ENCODE results near the gene PHF24. TPM values are rescaled to one million over a fixed set of nuclear protein-coding genes. Genes with fewer than 3 reads are reported as not detected.

Gene PHF24
- total RNA-seq, 4 donors from 2014 or later, result 0.16 to 0.27 TPM; not detected in 2

DNA sequence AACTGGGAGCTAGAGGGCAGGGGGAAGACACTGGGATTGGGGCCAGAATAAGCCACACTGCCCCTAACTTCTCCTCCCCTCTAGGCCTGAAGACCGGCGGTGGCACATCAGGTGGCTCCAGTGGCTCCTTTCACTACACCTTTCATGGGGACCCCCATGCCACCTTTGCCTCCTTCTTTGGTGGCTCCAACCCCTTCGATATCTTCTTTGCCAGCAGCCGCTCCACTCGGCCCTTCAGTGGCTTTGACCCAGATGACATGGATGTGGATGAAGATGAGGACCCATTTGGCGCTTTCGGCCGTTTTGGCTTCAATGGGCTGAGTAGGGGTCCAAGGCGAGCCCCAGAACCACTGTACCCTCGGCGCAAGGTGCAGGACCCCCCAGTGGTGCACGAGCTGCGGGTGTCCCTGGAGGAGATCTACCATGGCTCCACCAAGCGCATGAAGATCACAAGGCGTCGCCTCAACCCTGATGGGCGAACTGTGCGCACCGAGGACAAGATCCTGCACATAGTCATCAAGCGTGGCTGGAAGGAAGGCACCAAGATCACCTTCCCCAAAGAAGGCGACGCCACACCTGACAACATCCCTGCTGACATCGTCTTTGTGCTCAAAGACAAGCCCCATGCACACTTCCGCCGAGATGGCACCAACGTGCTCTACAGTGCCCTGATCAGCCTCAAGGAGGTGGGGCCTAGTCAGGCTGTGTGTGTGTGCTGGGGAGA, 38.3 kb downstream of the PHF24 start:
- no peak for TF ChIP-seq POLR2A (IDR thresholded peaks at IDR 0.05)
- peak in 1 of 3 donors; percentile 19 for TF ChIP-seq POLR2AphosphoS5 (IDR thresholded peaks at IDR 0.05)
- Histone ChIP-seq H3K9me3 (no peaks in the 10 kb centered on the region), H3K4me1 (peaks cover 18 to 44% (median 32%) of the 10 kb centered on the region in 4 donors), H3K4me3 (no peak overlapping the region), H3K27ac (peak overlapping the region; percentile 90 to 96 (median 94)), H3K27me3 (no peaks in the 10 kb centered on the region), H3K36me3 (no peaks in the 10 kb centered on the region)
- DNase-seq, result no peak
- 91 to 96% methylated on average over 8 to 26 of the region's 26 CpGs for WGBS, 2 donors (ENCODE audit: low coverage in 1 of 2)
- in situ Hi-C loops (cut with MboI; ENCODE audit: low pct_ligation_motif_present in 1 of 4, low pct_unique_long_range_greater_than_20kb in 1 of 4, low sequenced_read_pairs in 3 of 4), result loop anchor here in 2 of 4 donors (25.0 kb wide), 2 partner anchors 109 to 691 kb away; partner anchors contain the start of gene TPM2 (in 1 of the 2)
- intact Hi-C loops (cut with DNase I; ENCODE audit: low total_unique reads), result no loop called here

DNA sequence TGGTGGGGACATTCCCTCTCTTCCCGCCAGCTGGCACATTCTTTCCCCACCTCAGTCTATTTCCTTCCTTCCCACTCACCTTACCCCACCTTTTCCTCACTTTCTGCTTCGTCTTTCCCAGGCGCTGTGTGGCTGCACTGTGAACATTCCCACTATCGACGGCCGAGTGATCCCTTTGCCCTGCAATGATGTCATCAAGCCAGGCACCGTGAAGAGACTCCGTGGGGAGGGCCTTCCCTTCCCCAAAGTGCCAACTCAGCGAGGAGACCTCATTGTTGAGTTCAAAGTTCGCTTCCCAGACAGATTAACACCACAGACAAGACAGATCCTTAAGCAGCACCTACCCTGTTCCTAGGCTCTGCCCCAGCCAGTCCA, 38.8 kb downstream of the PHF24 start:
- Histone ChIP-seq H3K4me1 (peaks cover 16 to 40% (median 29%) of the 10 kb centered on the region in 4 donors), H3K4me3 (no peak overlapping the region), H3K27ac (peak overlapping the region in 2 of 4 donors; percentile 90 to 94), H3K27me3 (no peaks in the 10 kb centered on the region), H3K9me3 (no peaks in the 10 kb centered on the region), H3K36me3 (no peaks in the 10 kb centered on the region)
- TF ChIP-seq POLR2AphosphoS5 (IDR thresholded peaks at IDR 0.05) (no peak), CTCF (IDR thresholded peaks at IDR 0.05) (no peak), EP300 (IDR thresholded peaks at IDR 0.05; ENCODE audit: low read depth) (no peak), POLR2A (IDR thresholded peaks at IDR 0.05) (no peak)
- no peak for DNase-seq
- in situ Hi-C loops (cut with MboI; ENCODE audit: low pct_ligation_motif_present in 1 of 4, low pct_unique_long_range_greater_than_20kb in 1 of 4, low sequenced_read_pairs in 3 of 4) (loop anchor here in 2 of 4 donors (25.0 kb wide), 2 partner anchors 110 to 690 kb away; partner anchors contain the start of gene TPM2 (in 1 of the 2)), intact Hi-C loops (cut with DNase I; ENCODE audit: low total_unique reads) (no loop called here)
- WGBS, 2 donors (ENCODE audit: low coverage in 1 of 2), result 71 to 92% methylated on average over 2 to 10 of the region's 10 CpGs

- no peaks in the 10 kb centered on the region for H3K27me3 ChIP-seq
- intact Hi-C loops (cut with DNase I; ENCODE audit: low total_unique reads), result no loop called here
- TF ChIP-seq EP300 (IDR thresholded peaks at IDR 0.05; ENCODE audit: low read depth) (no peak), CTCF (IDR thresholded peaks at IDR 0.05) (no peak), POLR2AphosphoS5 (IDR thresholded peaks at IDR 0.05) (no peak), POLR2A (IDR thresholded peaks at IDR 0.05) (no peak)
- no peak for DNase-seq
- no peak overlapping the region for H3K4me3 ChIP-seq
- in situ Hi-C loops (cut with MboI; ENCODE audit: low pct_ligation_motif_present in 1 of 4, low pct_unique_long_range_greater_than_20kb in 1 of 4, low sequenced_read_pairs in 3 of 4), result loop anchor here in 2 of 4 donors (25.0 kb wide), 2 partner anchors 110 to 690 kb away; partner anchors contain the start of gene TPM2 (in 1 of the 2)
- H3K9me3 ChIP-seq, result no peaks in the 10 kb centered on the region
- no peaks in the 10 kb centered on the region for H3K36me3 ChIP-seq
- H3K27ac ChIP-seq, result peak overlapping the region in 3 of 4 donors; percentile 6 to 94 (median 90)
- peaks cover 11 to 36% (median 24%) of the 10 kb centered on the region in 4 donors for H3K4me1 ChIP-seq
Measured at GRCh38 chr9:34997379-34997781, 39.3 kb downstream of the PHF24 start.

GRCh38 chr9:34998266-34998665, 40.2 kb downstream of the PHF24 start:
- Histone ChIP-seq H3K27me3 (no peaks in the 10 kb centered on the region), H3K4me3 (no peak overlapping the region), H3K27ac (peak overlapping the region in 2 of 4 donors; percentile 49 to 94), H3K36me3 (no peaks in the 10 kb centered on the region), H3K9me3 (no peaks in the 10 kb centered on the region), H3K4me1 (peaks cover 2 to 28% (median 15%) of the 10 kb centered on the region in 4 donors)
- DNase-seq, result no peak
- 76 to 88% methylated on average over 1 to 3 of the region's 3 CpGs for WGBS, 2 donors (ENCODE audit: low coverage in 1 of 2)
- in situ Hi-C loops (cut with MboI; ENCODE audit: low pct_ligation_motif_present in 1 of 4, low pct_unique_long_range_greater_than_20kb in 1 of 4, low sequenced_read_pairs in 3 of 4) (loop anchor here in 2 of 4 donors (25.0 kb wide), 2 partner anchors 111 to 689 kb away; partner anchors contain the start of gene TPM2 (in 1 of the 2)), intact Hi-C loops (cut with DNase I; ENCODE audit: low total_unique reads) (no loop called here)
- TF ChIP-seq POLR2AphosphoS5 (IDR thresholded peaks at IDR 0.05) (no peak), EP300 (IDR thresholded peaks at IDR 0.05; ENCODE audit: low read depth) (no peak), CTCF (IDR thresholded peaks at IDR 0.05) (no peak), POLR2A (IDR thresholded peaks at IDR 0.05) (no peak)
